Testis (tissue), 2 donors: ENCODE measurements around the gene BSN.

ENCODE experiments used
- POLR2A ChIP-seq: fragments of 450-650 bp; IDR thresholded peaks from one replicate; pipeline ENCODE4 v1.6.1; 2017; ENCODE audit warnings: antibody characterized with exemption, mild to moderate bottlenecking, moderate library complexity
- TF ChIP-seq, protein P1 (sequence below), 3 experiments: fragments of 450-650 bp in 2 of 3; fragments of 200-600 bp in 1 of 3; sonication (generic) in 1 of 3; IDR thresholded peaks; one replicate each; pipeline ENCODE4 v1.5.1; 2016 to 2019; ENCODE audit warnings: antibody characterized with exemption in 3 of 3, mild to moderate bottlenecking in 2 of 3, moderate library complexity in 1 of 3

DNA sequence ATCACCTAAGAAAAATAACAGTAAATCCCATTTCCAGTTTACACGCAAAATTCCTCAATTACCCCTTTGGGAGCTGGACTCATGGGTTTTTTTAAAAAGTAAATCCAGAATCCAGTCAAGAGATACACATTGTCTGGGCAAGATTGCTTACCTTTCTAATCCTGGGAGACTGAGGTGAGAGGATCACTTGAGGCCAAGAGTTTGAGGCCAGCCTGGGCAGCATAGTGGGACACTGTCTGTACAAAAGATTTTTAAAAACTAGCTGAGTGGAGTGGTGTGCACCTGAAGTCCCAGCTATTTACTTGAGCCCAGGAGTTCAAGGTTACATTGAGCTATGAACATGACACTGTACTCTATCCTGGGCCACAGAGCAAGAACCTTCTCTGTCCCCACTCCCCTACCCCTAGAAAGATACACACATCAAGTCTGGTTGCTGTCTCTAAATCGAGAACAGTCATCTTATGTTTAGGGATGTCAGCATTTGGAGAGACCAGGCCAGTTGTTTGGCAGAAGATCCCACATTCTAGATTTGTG, 45.2 kb upstream of the BSN start:
- TF ChIP-seq, protein P1, sequence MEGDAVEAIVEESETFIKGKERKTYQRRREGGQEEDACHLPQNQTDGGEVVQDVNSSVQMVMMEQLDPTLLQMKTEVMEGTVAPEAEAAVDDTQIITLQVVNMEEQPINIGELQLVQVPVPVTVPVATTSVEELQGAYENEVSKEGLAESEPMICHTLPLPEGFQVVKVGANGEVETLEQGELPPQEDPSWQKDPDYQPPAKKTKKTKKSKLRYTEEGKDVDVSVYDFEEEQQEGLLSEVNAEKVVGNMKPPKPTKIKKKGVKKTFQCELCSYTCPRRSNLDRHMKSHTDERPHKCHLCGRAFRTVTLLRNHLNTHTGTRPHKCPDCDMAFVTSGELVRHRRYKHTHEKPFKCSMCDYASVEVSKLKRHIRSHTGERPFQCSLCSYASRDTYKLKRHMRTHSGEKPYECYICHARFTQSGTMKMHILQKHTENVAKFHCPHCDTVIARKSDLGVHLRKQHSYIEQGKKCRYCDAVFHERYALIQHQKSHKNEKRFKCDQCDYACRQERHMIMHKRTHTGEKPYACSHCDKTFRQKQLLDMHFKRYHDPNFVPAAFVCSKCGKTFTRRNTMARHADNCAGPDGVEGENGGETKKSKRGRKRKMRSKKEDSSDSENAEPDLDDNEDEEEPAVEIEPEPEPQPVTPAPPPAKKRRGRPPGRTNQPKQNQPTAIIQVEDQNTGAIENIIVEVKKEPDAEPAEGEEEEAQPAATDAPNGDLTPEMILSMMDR (IDR thresholded peaks at IDR 0.05) = no peak
- TF ChIP-seq POLR2A = no peak
